DMS114 treated with DMSO at 0.1 percent for 48 hours (cell line): ENCODE data around the gene ATF7IP.
A peak's percentile ranks its signal among the peaks of the same experiment; 100 is the strongest.

Experiments
- DNase-seq: peaks from one replicate; lab custom pipeline; 2025; ENCODE audit not compliant: unreplicated experiment; lab: John Stamatoyannopoulos, UW

Gene ATF7IP

GRCh38 chr12:14482361-14482760, 116.9 kb downstream of the ATF7IP start:
- DNase-seq = no peak

GRCh38 chr12:14482886-14483285, 117.4 kb downstream of the ATF7IP start:
- no peak for DNase-seq

- DNase-seq = no peak
Measured at GRCh38 chr12:14495326-14495725, 129.8 kb downstream of the ATF7IP start.

GRCh38 chr12:14505626-14506596, 140.4 kb downstream of the ATF7IP start:
- no peak for DNase-seq

GRCh38 chr12:14510574-14510973, 145.1 kb downstream of the ATF7IP start:
- no peak for DNase-seq

GRCh38 chr12:14514154-14514842, 148.8 kb downstream of the ATF7IP start:
- DNase-seq = peak; percentile 30

- DNase-seq = no peak
Measured at GRCh38 chr12:14514946-14515345, 149.5 kb downstream of the ATF7IP start.

GRCh38 chr12:14521822-14522221, 156.3 kb downstream of the ATF7IP start:
- no peak for DNase-seq

GRCh38 chr12:14525964-14526363, 160.5 kb downstream of the ATF7IP start:
- DNase-seq = no peak

GRCh38 chr12:14532152-14532551, 166.7 kb downstream of the ATF7IP start:
- DNase-seq = no peak

GRCh38 chr12:14537088-14537487, 171.6 kb downstream of the ATF7IP start:
- no peak for DNase-seq

GRCh38 chr12:14540801-14541462, 175.4 kb downstream of the ATF7IP start:
- DNase-seq = no peak

GRCh38 chr12:14545144-14546124, 180.0 kb downstream of the ATF7IP start:
- DNase-seq = no peak

GRCh38 chr12:14547571-14547970, 182.1 kb downstream of the ATF7IP start:
- no peak for DNase-seq

GRCh38 chr12:14548609-14549008, 183.1 kb downstream of the ATF7IP start:
- no peak for DNase-seq
